GM18511 (cell line): Measurements from ENCODE around the gene KIF9.
"Not testable (repeated sequence)": the region's sequence is repeated elsewhere in the genome, so short reads cannot be mapped to it uniquely, and the experiment has no call there.

Experiments
- ATAC-seq: cut with Tn5 transposase; IDR thresholded peaks from one replicate; pipeline ENCODE4 v1.9.1; 2021; ENCODE audit warnings: mild to moderate bottlenecking, moderate library complexity; ENCODE audit not compliant: unreplicated experiment

KIF9 gene

GRCh38 chr3:47282424-47283192 is at the start of gene KIF9, which contains the start of gene KLHL18:
TSS of gene KIF9 (minus strand) at chr3:47282799. CDS start at chr3:47277374, 5,425 bp downstream.
TSS of gene KLHL18 (plus strand) at chr3:47282944. CDS start at chr3:47282966, 22 bp downstream.
- ATAC-seq = peak; percentile 87

GRCh38 chr3:47324278-47324865 is 41.8 kb upstream of the KIF9 start:
- no peak for ATAC-seq

GRCh38 chr3:47323431-47324277 is 41.1 kb upstream of the KIF9 start:
- ATAC-seq = no peak

- ATAC-seq = no peak
Observed at GRCh38 chr3:47319956-47320355, 37.4 kb upstream of the KIF9 start.

DNA sequence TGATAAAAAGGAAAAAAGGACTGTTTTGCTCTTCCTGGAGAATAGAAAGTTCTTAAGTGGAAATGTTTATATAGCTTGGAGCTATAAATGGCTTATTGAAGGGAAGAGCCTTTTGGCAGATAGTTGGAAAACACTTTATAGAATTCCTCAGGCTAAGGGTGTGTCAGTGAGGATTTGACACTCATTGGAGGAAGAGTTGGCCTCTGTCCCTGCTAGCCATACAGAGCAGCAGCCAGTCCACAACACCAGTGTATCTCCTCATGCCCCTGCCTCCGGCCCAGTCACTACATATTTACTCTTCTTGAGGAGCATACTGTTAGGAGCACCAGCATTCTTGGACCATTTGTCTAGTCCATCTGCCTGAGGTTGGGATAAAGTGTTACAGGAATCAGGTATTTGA is 36.3 kb upstream of the KIF9 start:
- ATAC-seq = no peak

- not testable (repeated sequence) for ATAC-seq
Observed at GRCh38 chr3:47316151-47316550, 33.6 kb upstream of the KIF9 start.

- no peak for ATAC-seq
Observed at GRCh38 chr3:47315069-47315647, 32.6 kb upstream of the KIF9 start.

- no peak for ATAC-seq
Observed at GRCh38 chr3:47314056-47314764, 31.6 kb upstream of the KIF9 start.

- no peak for ATAC-seq
Observed at GRCh38 chr3:47313341-47314055, 30.9 kb upstream of the KIF9 start.

DNA sequence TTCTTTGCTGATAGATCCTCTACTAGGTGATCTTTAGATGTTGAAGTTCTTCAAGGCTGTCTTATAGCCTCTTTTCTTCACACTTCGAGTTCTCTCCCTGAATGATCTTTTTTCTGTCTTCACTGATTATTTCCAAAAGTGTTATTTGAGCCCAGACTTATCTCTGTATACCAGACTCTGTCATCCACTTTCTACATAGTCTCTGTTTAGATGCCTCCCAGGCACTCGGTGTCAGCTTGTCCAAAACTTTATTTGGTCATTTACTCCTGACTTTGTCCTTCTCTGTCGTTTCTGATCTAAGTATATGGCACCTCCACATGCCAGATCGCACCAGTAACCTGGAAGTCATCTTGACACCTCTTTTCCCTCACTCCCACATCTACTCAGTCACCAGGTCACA is 27.8 kb upstream of the KIF9 start:
- no peak for ATAC-seq

- ATAC-seq = not testable (repeated sequence)
Observed at GRCh38 chr3:47309231-47309630, 26.6 kb upstream of the KIF9 start.

DNA sequence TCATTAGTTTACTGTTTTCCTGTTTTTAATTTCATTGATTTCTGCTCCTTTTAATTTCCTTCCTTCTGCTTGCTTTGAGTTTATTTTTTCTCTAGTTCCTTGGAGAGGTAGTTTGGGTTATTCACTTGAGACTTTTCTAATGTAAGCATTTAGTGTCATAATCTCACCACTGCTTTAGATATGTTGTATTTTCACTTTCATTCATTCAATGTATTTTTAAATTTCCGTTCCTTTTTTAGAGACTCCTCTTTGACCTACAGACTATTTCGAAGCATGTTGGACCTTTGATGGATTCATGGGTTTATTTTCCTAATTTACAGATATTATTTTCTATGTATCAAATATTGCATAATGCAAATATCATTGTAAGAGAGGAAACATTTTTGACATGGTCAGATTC is 23.4 kb upstream of the KIF9 start:
- no peak for ATAC-seq

GRCh38 chr3:47301456-47301855 is 18.9 kb upstream of the KIF9 start:
- no peak for ATAC-seq

- no peak for ATAC-seq
Observed at GRCh38 chr3:47299381-47300318, 17.1 kb upstream of the KIF9 start.

DNA sequence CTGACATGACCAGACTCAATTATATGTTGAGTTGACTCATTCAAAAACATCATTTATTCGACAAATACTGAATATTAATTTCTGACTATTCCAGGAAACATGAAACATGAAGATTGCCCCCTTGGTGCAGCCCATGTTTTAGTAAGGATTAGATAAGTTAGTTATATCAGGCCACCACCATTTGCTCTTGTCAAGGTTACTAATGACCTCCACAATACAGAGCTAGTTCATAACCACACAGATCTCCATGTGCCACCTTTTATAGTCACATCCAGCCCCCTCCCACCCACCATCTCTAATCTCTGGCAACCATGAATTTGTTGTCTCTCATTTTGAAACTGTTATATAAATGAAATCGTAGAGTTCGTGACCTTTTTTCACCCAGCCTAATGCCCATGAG is 15.8 kb upstream of the KIF9 start:
- ATAC-seq = no peak

- ATAC-seq = no peak
Observed at GRCh38 chr3:47296562-47297302, 14.1 kb upstream of the KIF9 start.

- no peak for ATAC-seq
Observed at GRCh38 chr3:47295976-47296375, 13.4 kb upstream of the KIF9 start.

GRCh38 chr3:47295322-47295721 is 12.7 kb upstream of the KIF9 start:
- no peak for ATAC-seq
